ENCODE measurements around the gene PDLIM7.

The PDLIM7 gene

DNA sequence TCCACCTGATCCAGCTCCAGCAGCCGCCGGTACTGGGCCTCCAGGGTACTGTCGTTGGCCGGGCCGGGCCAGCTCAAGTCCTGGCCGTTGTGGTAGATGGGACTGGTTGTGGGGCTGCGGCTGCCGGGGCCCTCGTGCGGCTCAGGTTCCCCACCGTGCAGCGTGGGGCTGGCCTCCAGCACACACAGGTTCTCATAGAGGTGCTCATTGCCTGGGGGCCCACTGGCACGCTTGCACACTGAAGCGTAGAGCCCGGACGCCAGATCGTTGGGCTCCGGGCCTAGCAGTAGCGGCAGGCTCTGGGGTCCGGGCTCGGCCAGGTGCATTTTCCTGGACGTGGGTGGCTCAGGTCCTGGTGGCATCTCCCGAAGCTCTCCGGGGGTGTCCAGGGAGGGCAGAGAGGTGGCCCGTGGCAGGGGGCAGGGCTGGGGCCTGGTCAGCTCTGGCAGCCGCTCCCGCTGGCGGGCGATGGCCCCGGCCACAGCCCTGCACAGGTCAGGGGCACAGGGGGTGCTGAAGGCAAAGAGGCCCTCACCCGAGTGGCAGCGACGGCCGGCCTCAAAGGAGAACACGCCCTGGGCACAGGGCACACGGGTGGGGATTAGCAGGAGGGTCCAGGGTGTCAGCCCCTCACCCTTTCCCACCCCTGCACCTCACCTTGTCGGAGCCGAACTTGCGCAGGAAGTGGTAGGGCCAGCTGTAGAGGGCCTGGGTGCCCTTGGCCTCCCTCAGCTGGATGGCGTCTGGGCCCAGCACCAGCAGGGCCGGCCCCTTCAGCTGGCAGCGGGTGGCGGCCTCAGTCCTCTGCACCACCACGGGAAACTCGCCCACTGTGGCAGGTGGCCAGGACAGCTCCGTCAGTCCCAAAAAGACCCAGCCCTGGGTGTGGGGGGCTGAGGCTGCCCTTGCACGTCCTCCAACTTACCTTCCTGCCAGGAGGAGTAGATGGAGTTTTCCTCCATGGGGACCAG is 7.0 kb upstream of the PDLIM7 start:
- no peak for DNase-seq

DNA sequence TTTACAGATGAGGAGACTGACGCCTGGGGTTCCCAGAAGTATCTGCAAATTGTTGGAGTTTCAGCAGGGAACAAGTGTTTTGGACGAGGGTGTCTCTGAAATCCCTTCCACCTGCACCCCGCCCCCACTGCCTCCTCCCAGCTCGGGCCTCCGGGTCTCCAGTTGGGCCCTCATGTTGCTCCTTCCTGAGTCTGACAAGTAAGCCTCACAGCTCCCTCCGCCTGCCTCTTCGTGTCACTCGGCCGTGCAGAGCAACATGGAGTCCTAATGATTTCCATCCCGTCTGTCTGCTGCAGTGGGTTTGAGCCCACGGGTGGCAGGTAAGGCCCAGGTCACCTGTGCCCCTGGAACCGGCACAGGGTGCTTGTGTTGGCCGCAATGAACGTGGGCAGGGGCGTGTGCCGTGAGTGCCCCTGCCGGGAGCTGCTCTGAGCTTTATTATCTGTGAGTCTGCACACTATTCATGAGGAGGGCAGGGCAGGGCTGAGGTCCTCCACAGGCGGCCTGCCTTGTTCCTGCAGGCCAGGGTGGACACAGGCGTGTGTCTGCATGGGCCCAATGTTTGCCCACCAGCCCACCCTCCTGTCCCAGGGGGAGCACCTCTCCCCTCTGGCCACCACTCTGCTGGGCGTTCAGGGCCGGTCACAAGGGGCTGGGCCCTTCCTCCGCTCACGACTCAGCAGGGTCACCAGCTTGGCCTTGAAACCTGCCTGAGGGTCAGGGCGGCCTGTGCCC is 6.1 kb upstream of the PDLIM7 start:
- DNase-seq, result no peak

DNA sequence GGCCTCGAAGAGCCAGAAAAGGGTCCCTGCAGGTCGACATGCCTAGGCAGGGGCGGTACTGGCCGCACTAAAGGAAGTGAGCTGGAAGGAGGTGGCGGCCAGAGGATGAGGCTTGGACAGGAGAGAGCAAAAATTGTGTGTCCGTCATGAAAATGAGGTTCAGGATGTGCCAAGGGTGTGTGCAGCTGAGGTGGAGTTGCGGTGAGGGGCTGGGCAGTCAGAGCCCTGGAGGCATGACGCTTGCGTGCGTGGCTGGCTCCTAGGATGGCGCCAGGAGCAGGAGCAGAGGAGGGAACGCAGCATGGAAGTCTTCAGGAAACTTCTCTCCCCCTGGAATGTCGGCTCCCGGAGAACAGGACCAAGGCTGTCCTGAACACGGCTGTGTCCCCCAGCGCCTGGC is 5.5 kb upstream of the PDLIM7 start:
- DNase-seq, result no peak

DNA sequence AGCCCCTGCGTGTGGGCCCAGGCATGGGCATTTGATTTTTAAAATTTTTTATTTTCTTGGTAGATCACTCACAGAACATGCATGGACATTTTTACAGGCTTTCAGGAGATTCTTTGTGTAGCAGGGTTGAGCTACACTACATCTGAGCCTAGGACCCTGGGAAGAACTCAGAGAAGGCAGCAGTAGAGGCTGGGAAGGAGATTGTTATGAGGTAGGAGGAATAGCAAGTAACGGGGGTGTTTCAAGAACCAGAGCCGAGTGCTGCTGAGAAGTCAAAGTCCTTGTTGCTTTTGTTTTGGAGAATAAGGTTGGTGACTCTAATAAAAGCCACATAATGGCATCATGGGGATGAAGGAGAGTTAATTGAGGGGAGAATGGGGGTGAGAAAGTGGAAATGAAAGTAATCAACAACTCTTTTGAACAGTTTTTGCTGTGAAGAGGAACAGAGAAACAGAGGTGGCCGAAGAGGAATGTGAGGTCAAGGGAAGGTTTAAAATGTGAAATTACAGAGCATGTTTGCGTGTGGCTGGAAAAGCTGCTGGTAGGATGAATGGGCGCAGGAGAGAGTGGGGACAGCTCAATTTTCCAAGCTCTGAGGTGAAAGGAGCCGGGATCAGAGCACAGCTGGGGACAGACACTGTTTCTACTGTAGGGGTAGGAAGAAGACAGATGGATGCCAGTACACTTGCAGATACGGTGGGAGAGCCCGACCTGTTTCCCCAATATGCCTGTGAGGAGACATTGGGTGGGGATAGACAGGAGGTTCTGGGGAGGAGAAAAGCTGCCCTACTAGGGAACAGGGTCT is 4.7 kb upstream of the PDLIM7 start:
- DNase-seq, result peak; percentile 47

DNA sequence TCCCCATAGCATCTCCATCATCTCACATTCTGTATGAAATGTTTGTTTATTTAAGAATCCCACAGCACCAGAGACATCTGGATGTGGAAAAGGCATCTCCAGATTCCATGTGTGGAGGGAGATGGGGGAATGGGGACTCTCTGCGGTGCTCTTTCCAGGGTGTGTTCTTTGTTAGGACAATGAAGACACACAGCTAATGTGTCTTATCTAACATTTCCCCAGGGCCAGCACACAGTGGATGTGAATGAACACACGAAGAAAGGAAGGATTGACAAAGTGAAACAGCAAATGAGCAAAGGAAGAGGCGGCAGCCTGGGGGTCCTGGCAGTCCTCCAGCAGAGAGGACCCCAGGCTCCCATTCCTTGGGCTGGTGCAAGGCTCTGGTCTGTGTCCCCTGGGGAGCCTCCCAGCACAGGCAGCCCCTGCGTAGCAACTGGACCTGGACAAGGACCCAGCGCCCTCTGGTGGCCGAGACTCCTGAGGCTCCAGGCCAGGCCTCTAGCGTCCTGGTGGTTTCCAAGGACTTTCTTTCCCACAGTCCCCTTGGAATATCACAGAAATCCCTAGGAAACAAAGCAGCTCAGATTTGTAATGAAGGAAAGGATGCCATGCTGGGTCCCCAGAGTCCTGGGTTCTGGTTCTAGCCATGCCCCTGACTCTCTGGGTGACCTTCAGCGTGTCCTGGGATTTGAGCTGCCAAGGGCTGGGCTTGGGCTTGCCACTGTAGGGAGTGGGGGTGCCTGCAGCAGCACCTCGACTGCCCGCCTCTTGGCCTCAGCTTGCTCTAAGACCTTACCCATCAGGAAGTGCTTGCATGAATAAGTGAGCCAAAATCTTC is 3.5 kb upstream of the PDLIM7 start:
- peak; percentile 77 for DNase-seq

DNA sequence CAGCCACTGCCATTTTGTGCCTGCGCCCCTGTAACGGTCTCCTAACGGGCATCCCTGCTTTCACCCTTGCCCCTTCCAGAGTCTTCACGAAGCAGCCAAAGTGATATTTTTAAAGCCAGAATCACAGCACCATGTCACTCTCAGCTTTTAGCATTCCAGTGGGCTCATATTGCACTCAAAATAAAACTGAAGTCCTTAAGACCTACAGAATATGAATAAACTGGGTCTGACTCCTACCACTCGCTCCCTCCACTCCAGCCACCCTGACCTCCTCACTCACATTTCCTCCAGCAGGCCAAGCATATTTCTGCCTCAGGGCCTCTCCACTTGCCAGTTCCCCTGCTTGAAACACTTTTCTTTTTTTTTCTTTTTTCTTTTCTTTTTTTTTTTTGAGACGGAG is 2.4 kb upstream of the PDLIM7 start:
- DNase-seq, result no peak

DNA sequence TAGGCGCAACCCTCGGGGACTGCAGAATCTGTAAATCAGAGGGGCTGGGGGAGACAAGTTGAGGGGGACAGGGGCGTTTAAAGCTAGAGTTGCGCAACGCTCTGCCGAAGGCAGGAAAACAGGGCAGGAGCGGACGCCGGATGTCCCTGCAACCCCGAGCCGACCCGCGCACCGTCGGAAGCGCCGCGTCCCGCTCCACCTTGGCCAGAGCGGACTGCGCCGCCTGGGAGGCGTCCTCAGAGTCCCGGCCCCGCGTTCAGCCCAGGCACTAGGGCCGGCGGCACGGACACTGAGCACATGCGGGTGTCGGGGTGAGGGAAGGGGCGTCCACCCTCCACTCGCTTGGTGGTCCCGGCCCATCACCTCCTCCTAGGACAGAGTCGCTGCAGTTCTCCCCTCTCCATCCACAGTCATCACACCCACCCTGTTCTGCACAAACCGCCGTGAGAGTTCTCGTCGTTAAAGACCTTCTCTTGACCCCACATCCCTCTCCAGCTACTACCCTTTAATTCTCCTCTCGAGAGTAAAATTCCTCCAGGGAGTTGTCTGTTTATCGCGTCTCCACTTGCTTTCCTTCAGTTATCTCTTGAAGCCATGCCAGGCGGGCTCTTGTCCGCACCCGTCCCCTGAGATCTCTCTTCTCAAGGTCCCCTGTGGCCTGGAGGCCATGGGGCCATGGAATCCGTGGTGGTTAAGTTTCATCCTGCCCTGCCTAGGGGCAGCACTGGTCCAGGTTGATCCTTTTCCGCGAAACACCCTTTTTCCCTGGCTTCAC is 796 bp upstream of the PDLIM7 start:
- DNase-seq, result no peak

DNA sequence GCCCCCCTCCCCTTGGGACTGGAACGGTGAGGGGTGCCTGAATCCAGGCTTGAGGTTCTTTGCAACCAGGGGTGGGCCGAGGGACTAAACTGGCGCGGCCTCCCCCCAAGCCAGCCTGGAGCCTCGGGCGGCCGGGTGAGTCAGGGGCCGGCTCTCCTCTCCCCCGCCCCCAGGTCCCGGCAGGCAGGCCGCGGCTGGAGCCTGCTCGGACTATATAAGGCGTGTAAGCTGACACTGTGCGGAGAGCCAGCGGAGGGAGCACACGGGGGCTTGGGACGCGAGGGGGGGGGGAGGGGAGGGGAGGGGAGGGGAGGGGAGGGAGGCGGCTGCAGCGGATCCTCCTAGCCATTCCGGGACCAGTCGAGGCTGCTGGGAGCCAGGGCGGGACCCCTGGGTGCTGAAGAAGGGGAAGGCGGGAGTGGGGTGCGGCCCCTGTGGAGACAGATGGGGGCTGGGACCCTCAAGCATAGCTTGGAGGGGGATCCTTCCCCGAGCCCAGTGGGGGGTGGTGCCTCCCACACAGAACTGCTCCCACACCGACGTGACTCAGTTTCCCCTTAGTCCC is 595 bp downstream of the PDLIM7 start:
- DNase-seq, result peak; percentile 57

DNA sequence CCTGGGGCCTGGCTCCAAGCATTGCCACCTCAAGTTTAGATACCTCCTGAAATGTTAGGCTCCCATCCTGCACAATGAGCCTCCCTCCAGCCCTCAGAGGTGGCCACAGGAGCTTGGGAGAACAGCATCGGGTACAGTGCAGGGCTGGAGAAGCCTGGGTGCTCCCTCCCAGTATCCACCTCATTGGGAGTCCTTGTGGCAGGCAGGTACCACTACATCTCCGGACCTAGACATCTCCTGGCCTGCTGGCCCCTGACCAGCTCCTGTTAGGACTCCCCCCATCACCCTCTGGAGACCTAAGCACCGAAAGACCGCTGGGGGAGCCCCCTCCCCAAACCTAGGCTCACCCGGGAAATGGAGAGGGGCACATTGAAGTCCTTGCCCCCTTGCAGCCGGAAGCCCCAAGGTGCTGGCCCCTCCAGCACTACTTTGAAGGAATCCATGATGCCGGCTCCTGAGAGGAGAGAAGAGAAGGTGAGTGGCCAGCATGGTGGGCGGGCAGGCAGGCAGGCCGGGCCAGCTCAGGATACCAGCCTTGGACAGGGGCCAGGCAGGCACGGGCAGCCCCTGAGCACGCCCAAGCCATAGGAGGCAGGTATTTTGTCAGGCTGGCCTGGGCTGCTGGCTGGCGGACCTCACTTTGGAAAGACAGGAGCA is 1.2 kb downstream of the PDLIM7 start:
- peak; percentile 24 for DNase-seq

DNA sequence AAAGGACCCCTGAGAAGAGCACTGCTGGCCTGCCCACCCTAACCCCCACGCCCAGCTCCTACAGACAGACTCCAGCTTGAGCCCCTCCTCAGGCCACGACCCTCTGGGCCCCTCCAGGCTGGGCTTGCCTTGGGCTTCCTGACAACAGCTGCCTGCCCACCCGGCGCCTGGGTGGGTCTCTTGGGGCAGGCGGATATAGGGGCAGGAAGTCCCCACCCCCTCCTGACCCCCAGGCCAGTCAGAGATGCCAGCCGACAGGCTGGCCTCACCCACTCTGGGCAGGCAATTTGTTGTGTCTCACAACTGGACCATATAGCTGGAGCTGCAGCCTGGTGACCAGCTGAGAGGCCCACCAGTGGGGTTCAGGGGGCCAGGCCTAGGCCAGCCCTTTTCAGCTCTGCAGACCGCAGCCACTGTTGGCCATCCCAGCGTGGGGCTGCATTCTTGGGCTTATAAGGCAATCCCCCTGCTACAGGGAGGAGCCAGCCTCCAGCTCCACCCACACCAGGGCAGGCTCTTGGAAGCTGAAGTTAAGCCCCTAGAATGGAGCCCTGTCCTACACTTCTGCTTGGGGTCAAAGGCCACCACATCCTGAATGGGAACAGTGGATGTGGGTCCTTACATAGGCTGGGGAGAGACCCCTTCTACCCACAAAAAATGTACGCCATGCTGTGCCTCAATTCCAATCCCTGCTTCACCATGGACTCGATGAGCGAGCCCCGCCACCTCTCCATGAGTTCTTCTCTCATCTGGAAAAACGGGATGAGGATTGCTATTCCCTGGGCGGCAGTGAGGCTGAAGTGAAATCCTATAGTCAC is 2.0 kb downstream of the PDLIM7 start:
- peak; percentile 77 for DNase-seq

DNA sequence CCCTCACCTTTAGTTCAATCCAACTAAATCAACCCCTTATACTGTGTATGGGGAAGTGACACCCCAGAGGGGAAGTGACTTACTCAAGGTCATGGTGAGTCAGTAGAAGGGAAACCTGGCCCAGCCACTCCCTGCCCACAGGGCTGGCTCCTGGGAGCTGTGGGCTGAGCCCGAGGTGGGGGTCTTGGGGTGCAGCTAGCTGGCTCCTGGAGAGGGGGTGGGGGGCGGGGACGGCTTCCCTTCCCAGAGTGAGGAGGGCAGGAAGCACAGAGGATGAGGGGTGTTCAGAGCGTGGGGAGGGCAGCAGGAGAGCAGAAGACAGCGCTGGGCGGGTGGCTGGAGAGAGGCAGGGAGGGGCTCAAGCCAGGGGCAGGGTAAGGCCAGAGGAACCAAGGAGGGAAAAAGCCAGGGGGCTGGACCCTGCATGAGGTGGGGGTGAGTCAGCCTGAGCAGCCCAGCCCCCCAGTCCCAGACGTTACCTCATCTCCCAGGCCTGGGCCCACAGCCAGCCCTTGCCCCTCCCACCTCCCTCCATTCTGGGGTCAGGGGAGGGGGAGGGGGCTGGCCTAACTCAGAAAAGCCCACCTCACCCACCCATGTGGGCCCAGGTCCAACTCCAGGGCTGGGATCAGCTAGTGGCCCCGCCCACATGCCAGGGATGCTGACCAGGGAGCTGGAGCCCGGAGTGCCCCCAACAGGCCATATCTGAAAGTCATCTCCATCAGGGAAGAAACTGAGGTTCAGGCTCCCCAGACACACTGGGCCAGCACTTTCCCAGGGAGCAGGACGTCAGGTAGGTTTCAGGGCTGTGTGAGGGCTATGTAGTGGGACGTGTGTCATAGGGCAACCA is 2.8 kb downstream of the PDLIM7 start:
- peak; percentile 94 for DNase-seq

DNA sequence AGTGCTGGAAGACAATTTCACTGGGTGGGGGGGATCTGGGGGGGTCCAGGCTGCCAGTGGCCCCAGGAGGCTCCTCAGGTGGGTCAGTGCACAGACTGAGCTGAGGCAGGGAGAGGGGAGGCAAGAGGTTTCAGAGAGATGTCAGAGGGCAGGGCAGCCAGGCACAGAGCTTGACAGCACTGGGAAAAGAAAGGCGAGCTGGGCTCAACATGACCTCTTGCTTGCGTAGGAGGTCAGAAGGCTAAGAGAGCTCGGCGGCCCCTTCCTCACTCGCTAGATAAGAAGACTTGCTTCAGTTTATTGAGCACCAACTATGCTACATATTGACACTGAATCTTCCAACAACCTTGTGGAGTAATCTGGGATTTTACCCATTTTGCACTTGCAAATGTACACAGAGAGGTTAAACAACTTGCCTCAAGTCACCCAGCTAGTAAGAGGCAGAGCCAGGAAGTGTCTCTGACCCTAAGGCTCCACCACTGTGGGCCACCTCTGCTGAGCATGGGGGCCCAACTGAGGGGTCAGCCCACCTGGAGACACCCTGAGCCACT is 3.5 kb downstream of the PDLIM7 start:
- DNase-seq, result peak; percentile 86

DNA sequence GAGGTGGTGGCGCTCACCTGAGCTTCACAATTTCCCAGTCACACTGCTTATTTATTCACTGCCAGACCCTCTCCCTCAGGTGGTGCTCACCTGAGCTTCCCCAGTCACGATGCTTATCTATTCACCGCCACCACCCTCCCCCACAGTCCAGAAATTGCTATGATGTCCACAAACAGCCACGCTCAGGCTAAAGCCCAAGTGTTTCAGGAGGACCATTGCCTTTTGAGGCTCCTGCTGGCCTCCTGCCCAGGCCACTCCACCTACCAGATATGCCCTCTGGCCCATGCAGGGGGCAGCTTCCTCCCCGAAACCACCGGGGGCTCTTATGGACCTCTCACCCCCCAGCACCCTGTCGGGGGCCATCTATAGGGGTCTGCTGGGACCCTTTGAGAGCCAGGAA is 4.6 kb downstream of the PDLIM7 start:
- no peak for DNase-seq

DNA sequence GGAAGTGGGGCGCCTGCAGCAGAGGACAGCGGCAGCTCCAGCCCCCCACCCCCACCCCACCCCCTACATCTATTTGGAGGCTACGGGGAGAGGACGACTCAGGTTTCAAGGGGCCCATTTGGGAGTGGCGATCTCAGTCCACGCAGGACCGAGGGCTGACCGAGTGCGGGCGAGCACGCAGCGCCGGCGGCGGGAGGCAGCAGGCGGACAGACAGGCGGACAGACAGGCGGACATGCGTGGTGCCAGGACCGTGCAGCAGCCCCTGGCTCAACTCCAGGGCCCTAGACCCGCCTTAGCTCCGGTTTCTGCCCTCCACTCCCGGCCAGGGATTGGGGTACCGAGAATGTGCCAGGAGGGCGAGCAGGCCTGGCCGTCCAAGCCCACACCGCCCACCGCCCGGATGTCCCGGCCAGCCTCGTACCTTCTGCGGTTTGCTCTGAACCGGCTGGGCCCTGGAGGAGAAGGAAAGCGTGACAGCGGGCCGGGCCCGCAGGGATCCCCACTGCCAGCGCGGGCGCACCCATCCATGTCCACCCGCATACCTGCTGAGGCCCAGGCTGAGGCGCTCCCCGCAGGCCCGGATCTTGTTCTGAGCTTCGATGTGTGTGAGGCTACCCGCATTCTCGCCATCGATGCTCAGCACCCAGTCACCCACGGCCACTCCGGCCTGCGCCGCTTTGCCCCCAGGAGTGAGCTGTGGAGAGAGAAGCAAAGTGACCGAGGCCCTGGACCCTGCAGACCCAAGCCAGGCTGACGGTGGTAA is 5.2 kb downstream of the PDLIM7 start:
- DNase-seq, result no peak

DNA sequence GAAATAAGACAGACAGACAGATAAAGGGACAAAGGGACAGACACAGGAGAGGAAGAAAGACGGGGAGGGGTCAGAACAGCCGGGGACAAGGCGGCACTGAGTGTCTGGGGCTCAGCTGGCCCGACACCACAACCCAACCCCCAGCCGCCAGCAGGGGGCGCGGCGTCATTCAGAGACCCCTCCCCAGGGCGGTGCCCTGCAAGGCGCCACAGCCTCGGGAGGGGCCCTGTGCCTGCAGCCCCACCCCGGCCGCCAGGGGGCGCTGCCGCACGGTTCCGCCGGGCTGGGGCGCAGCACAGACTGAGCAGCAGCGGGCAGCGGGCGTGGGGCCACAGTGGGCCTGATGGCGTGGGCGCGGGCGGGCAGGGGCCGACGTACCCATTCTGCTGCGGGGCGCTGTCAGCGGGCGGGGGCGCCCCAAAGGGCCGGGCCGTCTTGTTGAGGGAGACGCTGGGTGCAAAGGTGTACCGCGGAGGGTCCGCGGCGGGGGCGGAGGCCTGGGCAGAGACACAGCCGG is 5.9 kb downstream of the PDLIM7 start:
- DNase-seq, result no peak

DNA sequence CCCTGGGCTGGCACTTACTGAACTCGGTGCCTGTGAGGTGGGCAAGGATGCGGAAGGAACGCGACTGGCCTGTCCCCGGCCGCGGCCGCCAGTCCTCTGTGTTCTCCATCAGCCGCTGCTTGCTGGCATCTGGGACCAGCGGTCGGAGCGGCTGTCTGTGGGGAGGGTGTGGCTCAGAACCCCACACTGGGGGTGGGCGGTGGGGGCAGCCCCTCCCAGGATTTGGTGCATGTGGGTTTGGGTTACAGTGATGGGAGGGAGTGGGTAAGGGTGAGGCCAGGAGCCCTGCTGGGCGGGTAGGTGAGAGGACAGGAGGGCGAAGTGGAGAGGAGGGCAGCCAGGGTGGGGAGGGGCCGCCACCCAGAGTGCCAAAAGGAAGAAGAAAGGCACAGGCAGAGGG is 6.4 kb downstream of the PDLIM7 start:
- no peak for DNase-seq

DNA sequence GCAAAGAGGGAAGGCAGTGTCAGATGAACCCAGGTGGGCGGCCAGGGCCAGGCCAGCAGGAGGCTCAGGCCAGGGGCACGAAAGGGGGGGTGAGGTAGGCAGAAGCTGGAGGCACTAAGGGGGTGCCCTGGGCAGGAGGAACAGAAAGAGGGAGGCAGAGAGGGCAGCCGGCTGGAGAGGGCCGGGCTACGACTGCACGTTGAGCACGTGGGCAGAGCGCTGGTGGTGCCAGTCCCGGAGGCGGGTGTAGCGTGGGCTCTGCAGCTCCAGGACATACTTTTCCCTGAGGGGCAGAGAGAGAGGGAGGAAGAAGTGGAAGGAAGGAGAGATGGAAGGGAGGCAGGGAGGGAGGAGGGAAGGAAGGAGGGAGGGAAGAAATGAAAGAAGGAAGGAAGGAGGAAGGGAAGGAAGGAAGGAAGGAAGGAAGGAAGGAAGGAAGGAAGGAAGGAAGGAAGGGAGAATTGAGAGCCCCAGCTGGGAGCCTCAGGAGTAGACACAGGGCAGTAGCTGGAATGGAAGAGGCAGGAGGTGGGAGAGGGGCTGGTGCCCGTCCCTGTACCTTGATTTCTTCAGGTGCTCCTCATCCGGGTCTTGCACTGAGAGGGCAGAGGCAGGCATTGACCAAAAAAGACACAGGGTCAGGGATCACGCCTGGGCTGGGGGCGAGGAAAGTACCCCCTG is 7.0 kb downstream of the PDLIM7 start:
- no peak for DNase-seq
